Effector memory CD8-positive, alpha-beta T cell (primary cell): ENCODE results near the gene LSP1.
"Not testable (repeated sequence)": the region's sequence is repeated elsewhere in the genome, so short reads cannot be mapped to it uniquely, and the experiment has no call there.

Experiments
- ATAC-seq: fragments of 150-1000 bp; cut with Tn5 transposase; replicated peaks from 2 replicates; pipeline ENCODE4 v1.10.0; 2021; ENCODE audit warnings: mild to moderate bottlenecking, moderate library complexity
- DNase-seq, 3 experiments: peaks; one replicate each; pipeline ENCODE4 v3.0.0; 2021
- H3K27ac Mint-ChIP-seq, 2 donors: one replicate each; pipeline ENCODE4 v1.8.0; 2022; ENCODE audit warnings: mild to moderate bottlenecking in 2 of 2, mixed read lengths in 2 of 2, moderate library complexity in 2 of 2
- H3K27me3 Mint-ChIP-seq, 2 donors: one replicate each; pipeline ENCODE4 v1.8.0; 2022; ENCODE audit warnings: mixed read lengths in 2 of 2
- H3K36me3 Mint-ChIP-seq: one replicate; pipeline ENCODE4 v1.8.0; 2022; ENCODE audit warnings: mild to moderate bottlenecking, moderate library complexity, mixed read lengths; ENCODE audit not compliant: insufficient read depth
- H3K4me1 Mint-ChIP-seq, 2 donors: one replicate each; pipeline ENCODE4 v1.8.0; 2022; ENCODE audit warnings: low read depth in 2 of 2, mixed read lengths in 2 of 2
- H3K4me3 Mint-ChIP-seq, 2 donors: one replicate each; pipeline ENCODE4 v1.8.0; 2022; ENCODE audit warnings: mild to moderate bottlenecking in 2 of 2, mixed read lengths in 2 of 2, moderate library complexity in 2 of 2
- H3K9me3 Mint-ChIP-seq, 2 donors: one replicate each; pipeline ENCODE4 v1.8.0; 2022; ENCODE audit warnings: mixed read lengths in 2 of 2

Gene LSP1

GRCh38 chr11:1870721-1871466 is 18.0 kb downstream of the LSP1 start:
- peak; percentile 91 for ATAC-seq
- Mint-ChIP-seq H3K27ac (peak overlapping the region; percentile 90 to 93), H3K4me1 (peaks cover 65 to 70% of the 10 kb centered on the region in 2 donors), H3K27me3 (no peaks in the 10 kb centered on the region), H3K4me3 (peak overlapping the region; percentile 72 to 84), H3K36me3 (peaks cover 68% of the 10 kb centered on the region), H3K9me3 (no peaks in the 10 kb centered on the region)
- DNase-seq, result peak; percentile 60 to 67 (median 64)

DNA sequence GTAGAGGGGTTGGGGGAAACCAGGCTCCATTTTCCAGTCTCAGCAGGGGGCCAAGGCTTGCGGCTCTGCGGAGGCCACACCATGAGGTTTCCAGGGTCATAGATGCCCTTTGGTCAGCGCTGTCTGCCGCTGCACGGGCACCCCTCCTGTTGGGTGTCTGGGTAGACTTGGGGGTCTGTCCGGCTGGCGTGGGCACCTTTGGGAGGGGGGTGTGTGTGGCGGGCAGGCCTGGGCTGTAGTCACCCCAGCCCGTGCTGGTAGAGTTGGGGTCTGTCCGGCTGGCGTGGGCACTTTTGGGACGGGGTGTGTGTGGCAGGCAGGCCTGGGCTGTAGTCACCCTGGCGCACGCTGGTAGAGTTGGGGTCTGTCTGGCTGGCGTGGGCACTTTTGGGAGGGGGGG is 18.6 kb downstream of the LSP1 start:
- peak overlapping the region; percentile 72 to 84 for H3K4me3 Mint-ChIP-seq
- H3K9me3 Mint-ChIP-seq, result no peaks in the 10 kb centered on the region
- peak overlapping the region; percentile 90 to 93 for H3K27ac Mint-ChIP-seq
- peaks cover 64% of the 10 kb centered on the region for H3K36me3 Mint-ChIP-seq
- DNase-seq, result no peak
- no peak for ATAC-seq
- H3K4me1 Mint-ChIP-seq, result peaks cover 60 to 64% of the 10 kb centered on the region in 2 donors
- H3K27me3 Mint-ChIP-seq, result no peaks in the 10 kb centered on the region

- Mint-ChIP-seq H3K27ac (peak overlapping the region; percentile 90 to 93), H3K36me3 (peaks cover 58% of the 10 kb centered on the region), H3K27me3 (no peaks in the 10 kb centered on the region), H3K4me1 (peaks cover 58 to 59% of the 10 kb centered on the region in 2 donors), H3K4me3 (peak overlapping the region; percentile 72 to 84), H3K9me3 (no peaks in the 10 kb centered on the region)
- DNase-seq (no peak), ATAC-seq (no peak)
Measured at GRCh38 chr11:1872267-1872985, 19.5 kb downstream of the LSP1 start.

GRCh38 chr11:1873048-1873812 is 20.3 kb downstream of the LSP1 start:
- Mint-ChIP-seq H3K27me3 (no peaks in the 10 kb centered on the region), H3K27ac (peak overlapping the region; percentile 90 to 93), H3K4me1 (peaks cover 59 to 60% of the 10 kb centered on the region in 2 donors), H3K9me3 (no peaks in the 10 kb centered on the region), H3K36me3 (peaks cover 57% of the 10 kb centered on the region), H3K4me3 (peak overlapping the region; percentile 72 to 84)
- no peak for ATAC-seq
- no peak for DNase-seq

- Mint-ChIP-seq H3K4me3 (peak overlapping the region in 1 of 2 donors; percentile 84), H3K4me1 (peaks cover 56 to 58% of the 10 kb centered on the region in 2 donors), H3K27ac (peak overlapping the region; percentile 90 to 93), H3K36me3 (peaks cover 53% of the 10 kb centered on the region)
- ATAC-seq, DNase-seq, H3K27me3 Mint-ChIP-seq, H3K9me3 Mint-ChIP-seq: not testable (repeated sequence)
Measured at GRCh38 chr11:1873813-1874150, 20.9 kb downstream of the LSP1 start.

DNA sequence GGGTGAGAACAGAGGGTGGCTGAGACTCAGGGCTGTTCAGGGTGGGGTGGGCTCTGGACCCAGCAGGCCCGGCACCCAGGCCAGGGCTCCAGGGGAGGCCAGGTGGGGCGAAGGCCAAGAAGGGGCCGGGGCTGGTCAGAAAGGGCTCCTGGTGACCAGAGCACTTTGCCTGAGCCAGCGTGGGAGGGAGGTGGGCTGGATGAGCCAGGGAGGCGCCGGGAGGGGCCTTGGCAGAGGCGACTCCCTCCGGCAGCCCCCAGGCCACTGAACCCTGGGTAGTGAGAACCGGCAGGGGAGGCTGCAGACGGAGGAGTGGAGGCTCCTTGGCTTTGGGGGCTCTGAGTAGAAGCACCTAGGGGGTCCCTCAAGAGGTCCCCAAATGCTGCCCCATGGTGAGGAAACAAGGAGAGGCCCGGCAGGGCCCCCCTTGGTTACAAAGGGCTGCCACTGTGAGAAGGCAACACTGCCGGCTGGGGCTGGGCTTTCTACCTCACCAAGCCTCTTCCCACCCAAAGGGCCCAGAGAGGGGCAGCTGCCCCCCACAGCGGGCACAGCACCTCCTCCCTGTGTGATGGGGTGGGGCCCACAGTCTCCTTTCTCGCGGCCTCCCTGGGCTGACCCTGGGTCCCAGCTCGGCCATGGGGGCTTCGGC is 21.7 kb downstream of the LSP1 start:
- not testable (repeated sequence) for H3K27me3 Mint-ChIP-seq, ATAC-seq, DNase-seq, H3K9me3 Mint-ChIP-seq, H3K4me3 Mint-ChIP-seq
- H3K27ac Mint-ChIP-seq, result peak overlapping the region in 1 of 2 donors; percentile 84
- H3K4me1 Mint-ChIP-seq, result peaks cover 48 to 50% of the 10 kb centered on the region in 2 donors
- H3K36me3 Mint-ChIP-seq, result peaks cover 48% of the 10 kb centered on the region

GRCh38 chr11:1875093-1875850 is 22.4 kb downstream of the LSP1 start:
- peaks cover 45 to 49% of the 10 kb centered on the region in 2 donors for H3K4me1 Mint-ChIP-seq
- peak overlapping the region; percentile 73 to 84 for H3K27ac Mint-ChIP-seq
- H3K4me3 Mint-ChIP-seq, result peak overlapping the region; percentile 46 to 54
- peaks cover 48% of the 10 kb centered on the region for H3K36me3 Mint-ChIP-seq
- no peaks in the 10 kb centered on the region for H3K27me3 Mint-ChIP-seq
- no peaks in the 10 kb centered on the region for H3K9me3 Mint-ChIP-seq
- DNase-seq (no peak), ATAC-seq (no peak)

DNA sequence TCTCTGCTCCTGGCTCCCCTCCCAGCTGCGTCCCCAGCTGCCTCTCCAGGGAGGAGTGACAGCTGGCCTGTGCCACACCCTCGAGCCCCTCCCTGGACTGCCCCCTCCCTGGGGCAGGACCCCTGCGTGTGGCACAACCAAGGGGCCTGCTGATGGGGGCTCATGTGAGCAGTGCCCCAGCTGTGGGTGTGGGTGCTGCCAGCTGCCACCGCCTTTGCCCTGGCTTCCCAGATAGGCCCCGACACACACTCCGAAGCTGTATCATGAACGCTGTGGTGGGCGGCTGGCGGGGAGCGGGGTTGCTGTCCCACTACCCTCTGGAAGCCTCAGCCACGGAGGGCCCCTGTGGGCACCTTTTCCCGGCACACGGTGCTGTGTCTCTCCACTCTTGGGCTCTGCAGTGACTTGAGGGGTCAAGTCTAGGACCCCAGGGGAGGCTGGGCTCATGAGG is 23.0 kb downstream of the LSP1 start:
- DNase-seq, H3K4me3 Mint-ChIP-seq, H3K9me3 Mint-ChIP-seq, ATAC-seq, H3K27me3 Mint-ChIP-seq: not testable (repeated sequence)
- Mint-ChIP-seq H3K27ac (peak overlapping the region in 1 of 2 donors; percentile 84), H3K4me1 (peaks cover 44% of the 10 kb centered on the region in 2 donors), H3K36me3 (peaks cover 47% of the 10 kb centered on the region)

DNA sequence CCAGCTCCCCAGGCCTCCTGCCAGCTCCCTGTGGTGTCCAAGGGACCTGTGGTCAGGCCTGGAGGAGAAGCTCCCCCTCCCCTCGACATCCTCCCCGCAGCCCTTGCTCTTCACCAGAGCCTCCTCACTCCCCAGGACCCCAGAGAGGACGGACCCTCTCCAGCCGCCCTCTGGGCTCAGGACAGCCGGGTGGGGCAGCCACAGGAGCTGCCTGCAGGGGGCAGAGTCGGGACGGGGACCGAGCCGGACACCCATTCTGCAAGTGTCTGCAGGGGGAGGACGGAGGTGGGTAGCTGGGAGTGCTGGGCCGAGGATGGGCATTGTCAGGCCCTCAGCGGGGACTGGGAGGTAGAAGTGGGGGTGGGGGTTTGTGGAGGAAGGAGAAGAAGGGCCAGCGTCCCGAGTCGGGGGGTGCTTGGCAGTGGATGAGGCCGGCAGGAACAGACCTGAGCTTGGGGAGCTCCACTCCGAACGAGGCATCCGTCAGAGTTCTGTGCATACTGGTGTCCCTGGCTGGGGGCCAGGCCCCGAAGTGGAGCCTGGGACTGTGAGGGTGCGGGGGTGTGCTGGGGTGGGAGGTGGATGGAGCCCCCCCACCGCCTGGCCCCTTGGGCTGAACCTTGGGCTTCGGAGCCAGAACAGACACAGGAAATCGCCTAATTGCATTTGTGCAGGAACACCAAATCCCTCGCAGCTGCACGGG is 23.6 kb downstream of the LSP1 start:
- H3K9me3 Mint-ChIP-seq, result no peaks in the 10 kb centered on the region
- peak overlapping the region in 1 of 2 donors; percentile 22 for H3K4me3 Mint-ChIP-seq
- H3K27ac Mint-ChIP-seq, result peak overlapping the region in 1 of 2 donors; percentile 84
- no peaks in the 10 kb centered on the region for H3K27me3 Mint-ChIP-seq
- DNase-seq (no peak), ATAC-seq (no peak)
- peaks cover 41% of the 10 kb centered on the region for H3K36me3 Mint-ChIP-seq
- peaks cover 38 to 39% of the 10 kb centered on the region in 2 donors for H3K4me1 Mint-ChIP-seq

DNA sequence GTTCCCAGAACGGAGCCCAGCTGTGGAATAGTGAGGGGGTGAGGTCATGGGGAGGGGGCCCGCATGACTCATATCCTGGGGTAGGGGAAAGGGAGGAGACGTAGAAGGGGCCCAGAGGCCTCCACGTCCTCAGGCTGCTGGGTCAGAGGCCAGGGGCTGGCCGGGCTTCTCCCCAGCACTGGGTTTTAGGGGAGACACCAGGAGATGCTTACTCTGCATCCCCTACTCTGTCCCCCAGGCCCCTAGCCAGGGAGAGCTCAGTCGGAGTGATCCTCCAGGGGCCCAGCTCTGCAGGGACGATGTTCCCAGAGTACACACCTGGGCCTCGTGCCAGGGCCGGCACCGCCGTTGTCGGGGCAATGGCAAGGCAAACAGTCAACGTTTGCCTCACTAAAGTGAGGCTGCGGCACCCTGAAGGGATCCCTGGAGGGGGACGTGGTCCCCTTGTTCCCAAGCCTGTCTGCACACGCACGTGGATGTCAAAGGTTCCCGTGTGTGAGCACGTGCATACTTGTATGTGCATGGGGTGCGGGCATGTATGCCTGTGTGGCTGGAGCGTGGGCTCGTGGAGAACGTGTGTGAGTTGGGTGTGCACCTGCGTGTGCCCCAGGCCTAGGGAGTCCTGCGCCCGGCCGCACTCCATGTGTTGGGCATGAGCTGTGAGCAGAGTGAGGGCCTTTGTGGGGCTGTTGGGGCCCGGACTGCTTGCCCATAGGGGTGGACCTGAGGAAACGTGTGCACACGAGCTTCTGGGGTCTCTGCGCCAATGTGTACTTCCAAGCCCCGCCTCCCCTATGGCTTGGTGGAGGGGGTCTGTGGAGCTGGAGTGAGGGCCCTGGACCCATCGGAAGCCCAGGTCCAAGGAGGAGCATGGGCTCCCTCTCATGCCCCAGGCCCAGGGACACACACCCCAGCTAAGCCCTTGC is 24.6 kb downstream of the LSP1 start:
- H3K27ac Mint-ChIP-seq, result peak overlapping the region in 1 of 2 donors; percentile 20
- ATAC-seq, result no peak
- DNase-seq, result no peak
- H3K36me3 Mint-ChIP-seq, result peaks cover 34% of the 10 kb centered on the region
- H3K27me3 Mint-ChIP-seq, result no peaks in the 10 kb centered on the region
- peaks cover 28 to 30% of the 10 kb centered on the region in 2 donors for H3K4me1 Mint-ChIP-seq
- H3K4me3 Mint-ChIP-seq, result no peak overlapping the region
- H3K9me3 Mint-ChIP-seq, result no peaks in the 10 kb centered on the region
